Naive thymus-derived CD4-positive, alpha-beta T cell (primary cell): ENCODE measurements around the gene CC2D2A. TPM values are rescaled to one million over a fixed set of nuclear protein-coding genes. Genes with fewer than 3 reads are reported as not detected.

Experiments
- ATAC-seq: fragments of 150-1000 bp; cut with Tn5 transposase; 2 replicates; pipeline ENCODE4 v1.10.0; 2021; ENCODE audit warnings: mild to moderate bottlenecking, moderate library complexity
- CTCF ChIA-PET: fragments of 350-600 bp; sonication (Branson Sonifier 250); formaldehyde crosslinking; loops from one replicate; lab custom pipeline; 2021; ENCODE audit warnings: antibody characterized with exemption; lab: Charles Lee
- POLR2A ChIA-PET: fragments of 350-600 bp; sonication (Branson Sonifier 250); formaldehyde crosslinking; loops from one replicate; lab custom pipeline; 2021; ENCODE audit warnings: antibody characterized with exemption, inconsistent platforms; lab: Charles Lee
- DNase-seq, 9 donors: peaks; one replicate each; pipeline versions ENCODE4 v3.0.0 to v3.0.0-alpha.2; 2020 to 2022; ENCODE audit warnings: mixed read lengths in 1 of 9
- H3K27ac ChIP-seq: one replicate; pipeline ENCODE4 v1.7.0; 2013; ENCODE audit warnings: mild to moderate bottlenecking, low read depth, low read length, moderate library complexity
- H3K27me3 ChIP-seq, 2 donors: one replicate each; pipeline ENCODE4 v1.7.0; 2013; ENCODE audit warnings: low read length in 2 of 2, mild to moderate bottlenecking in 2 of 2, moderate library complexity in 2 of 2; ENCODE audit not compliant: control insufficient read depth in 2 of 2, insufficient read depth in 2 of 2
- H3K36me3 ChIP-seq, 3 experiments: 1 replicate in 2 of 3; 2 replicates in 1 of 3; pipeline ENCODE4 v1.7.0; 2013; ENCODE audit warnings: low read length in 3 of 3, mild to moderate bottlenecking in 3 of 3, moderate library complexity in 1 of 3; ENCODE audit not compliant: insufficient read depth in 3 of 3, control insufficient read depth in 2 of 3
- H3K4me1 ChIP-seq, 2 donors: one replicate each; pipeline ENCODE4 v1.7.0; 2013; ENCODE audit warnings: low read length in 2 of 2, mild to moderate bottlenecking in 2 of 2, moderate library complexity in 1 of 2; ENCODE audit not compliant: control insufficient read depth in 2 of 2, insufficient read depth in 2 of 2
- H3K4me3 ChIP-seq: 2 replicates; pipeline ENCODE4 v1.7.0; 2013; ENCODE audit warnings: mild to moderate bottlenecking, low read length
- H3K9me3 ChIP-seq, 3 experiments: 1 replicate in 2 of 3; 2 replicates in 1 of 3; pipeline ENCODE4 v1.7.0; 2013; ENCODE audit warnings: low read length in 3 of 3; ENCODE audit not compliant: control insufficient read depth in 2 of 3
- H3K27ac Mint-ChIP-seq, 9 donors: one replicate each; pipeline ENCODE4 v1.8.0; 2020 to 2022; ENCODE audit warnings: mixed read lengths in 9 of 9, mild to moderate bottlenecking in 8 of 9, moderate library complexity in 5 of 9, inconsistent platforms in 2 of 9
- H3K27me3 Mint-ChIP-seq, 5 donors: one replicate each; pipeline ENCODE4 v1.8.0; 2021 to 2022; ENCODE audit warnings: mixed read lengths in 5 of 5, mild to moderate bottlenecking in 1 of 5
- H3K36me3 Mint-ChIP-seq, 5 donors: one replicate each; pipeline ENCODE4 v1.8.0; 2020 to 2022; ENCODE audit warnings: mixed read lengths in 5 of 5, mild to moderate bottlenecking in 3 of 5, inconsistent platforms in 1 of 5
- H3K4me1 Mint-ChIP-seq, 7 donors: one replicate each; pipeline ENCODE4 v1.8.0; 2020 to 2022; ENCODE audit warnings: mixed read lengths in 7 of 7, mild to moderate bottlenecking in 3 of 7, inconsistent platforms in 1 of 7
- H3K4me3 Mint-ChIP-seq, 10 donors: one replicate each; pipeline ENCODE4 v1.8.0; 2020 to 2022; ENCODE audit warnings: mild to moderate bottlenecking in 10 of 10, mixed read lengths in 10 of 10, moderate library complexity in 6 of 10, inconsistent platforms in 2 of 10
- H3K9me3 Mint-ChIP-seq, 11 donors: one replicate each; pipeline ENCODE4 v1.8.0; 2020 to 2022; ENCODE audit warnings: mixed read lengths in 11 of 11, mild to moderate bottlenecking in 4 of 11, inconsistent platforms in 1 of 11, moderate library complexity in 1 of 11
- intact Hi-C, 2 donors: fragments of 100-400 bp; cut with micrococcal nuclease; formaldehyde crosslinking; loops; one replicate each; pipeline ENCODE4 v1.15.1; 2023
- polyA plus RNA-seq, 2 donors: library from polyadenylated mRNA; unstranded; fragments of 300-500 nt; fragmentation: Illumina TruSeq; gene quantifications; one replicate each; pipeline ENCODE4 v1.2.3, GENCODE V29; 2021
- total RNA-seq, 6 experiments: library from RNA in 5 of 6; stranded (reverse) in 5 of 6; gene quantifications; 1 replicate in 5 of 6; 2 replicates in 1 of 6; pipeline ENCODE4 v1.2.3 and lab custom pipeline; 2021 to 2026

The CC2D2A gene
- total and polyA plus RNA-seq, 7 experiments from 2014 or later = 1.3 TPM; not detected in 6

GRCh38 chr4:15428611-15429010, 41.1 kb upstream of the CC2D2A start:
- Mint-ChIP-seq H3K36me3 (peaks cover 0 to 9% (median 6%) of the 10 kb centered on the region in 5 donors), H3K27me3 (no peaks in the 10 kb centered on the region), H3K27ac (no peak overlapping the region), H3K4me3 (no peak overlapping the region), H3K4me1 (peaks cover 4 to 16% (median 14%) of the 10 kb centered on the region in 7 donors), H3K9me3 (peaks cover 0 to 5% (median 0%) of the 10 kb centered on the region in 11 donors)
- no peak for DNase-seq
- Histone ChIP-seq H3K4me3 (no peak overlapping the region), H3K9me3 (no peaks in the 10 kb centered on the region), H3K27me3 (no peaks in the 10 kb centered on the region), H3K27ac (no peak overlapping the region), H3K36me3 (no peaks in the 10 kb centered on the region), H3K4me1 (no peaks in the 10 kb centered on the region)
- ChIA-PET POLR2A (interaction anchor here (0.6 kb wide), 1 partner anchor 473 kb away, joined by 3 read pairs; no protein-coding TSS in a partner anchor), CTCF (no interaction called here)
- no peak for ATAC-seq
- intact Hi-C loops = no loop called here

- Histone ChIP-seq H3K27ac (no peak overlapping the region), H3K9me3 (no peaks in the 10 kb centered on the region), H3K4me3 (no peak overlapping the region), H3K36me3 (no peaks in the 10 kb centered on the region), H3K4me1 (no peaks in the 10 kb centered on the region), H3K27me3 (no peaks in the 10 kb centered on the region)
- ATAC-seq (no peak), DNase-seq (no peak)
- Mint-ChIP-seq H3K36me3 (peaks cover 0 to 22% (median 6%) of the 10 kb centered on the region in 5 donors), H3K4me3 (no peak overlapping the region), H3K9me3 (peaks cover 0 to 5% (median 0%) of the 10 kb centered on the region in 11 donors), H3K27ac (no peak overlapping the region), H3K27me3 (peaks cover 0 to 4% (median 0%) of the 10 kb centered on the region in 5 donors), H3K4me1 (no peaks in the 10 kb centered on the region)
- CTCF ChIA-PET = no interaction called here
- intact Hi-C loops = no loop called here
- POLR2A ChIA-PET = no interaction called here
These were observed 35.6 kb upstream of the CC2D2A start for GRCh38 chr4:15434091-15434490.

GRCh38 chr4:15434676-15435075, 35.0 kb upstream of the CC2D2A start:
- ATAC-seq = no peak
- Mint-ChIP-seq H3K4me3 (no peak overlapping the region), H3K27me3 (peaks cover 0 to 4% (median 0%) of the 10 kb centered on the region in 5 donors), H3K27ac (no peak overlapping the region), H3K9me3 (peaks cover 0 to 5% (median 0%) of the 10 kb centered on the region in 11 donors), H3K36me3 (peaks cover 0 to 22% (median 6%) of the 10 kb centered on the region in 5 donors), H3K4me1 (no peaks in the 10 kb centered on the region)
- no peaks in the 10 kb centered on the region for H3K4me1 ChIP-seq
- no peaks in the 10 kb centered on the region for H3K36me3 ChIP-seq
- POLR2A ChIA-PET = no interaction called here
- no peaks in the 10 kb centered on the region for H3K27me3 ChIP-seq
- intact Hi-C loops = no loop called here
- no peak overlapping the region for H3K27ac ChIP-seq
- CTCF ChIA-PET = no interaction called here
- DNase-seq = no peak
- H3K4me3 ChIP-seq = no peak overlapping the region
- H3K9me3 ChIP-seq = no peaks in the 10 kb centered on the region

- no peak overlapping the region for H3K4me3 ChIP-seq
- Mint-ChIP-seq H3K4me3 (no peak overlapping the region), H3K9me3 (peaks cover 0 to 5% (median 0%) of the 10 kb centered on the region in 11 donors), H3K27ac (no peak overlapping the region), H3K36me3 (peaks cover 0 to 22% (median 6%) of the 10 kb centered on the region in 5 donors), H3K4me1 (no peaks in the 10 kb centered on the region), H3K27me3 (peaks cover 0 to 4% (median 0%) of the 10 kb centered on the region in 5 donors)
- no peaks in the 10 kb centered on the region for H3K36me3 ChIP-seq
- ChIA-PET CTCF (no interaction called here), POLR2A (no interaction called here)
- H3K27me3 ChIP-seq = no peaks in the 10 kb centered on the region
- no peak overlapping the region for H3K27ac ChIP-seq
- ATAC-seq (no peak), DNase-seq (no peak)
- no peaks in the 10 kb centered on the region for H3K4me1 ChIP-seq
- no peaks in the 10 kb centered on the region for H3K9me3 ChIP-seq
- intact Hi-C loops = no loop called here
These were observed 33.2 kb upstream of the CC2D2A start for GRCh38 chr4:15436513-15436912.

GRCh38 chr4:15438939-15439524, 30.6 kb upstream of the CC2D2A start:
- H3K9me3 Mint-ChIP-seq = peaks cover 0 to 3% (median 0%) of the 10 kb centered on the region in 11 donors
- H3K27ac Mint-ChIP-seq = no peak overlapping the region
- Histone ChIP-seq H3K9me3 (no peaks in the 10 kb centered on the region), H3K36me3 (no peaks in the 10 kb centered on the region), H3K27me3 (no peaks in the 10 kb centered on the region), H3K4me1 (no peaks in the 10 kb centered on the region), H3K4me3 (no peak overlapping the region), H3K27ac (no peak overlapping the region)
- peaks cover 0 to 7% (median 1%) of the 10 kb centered on the region in 5 donors for H3K27me3 Mint-ChIP-seq
- DNase-seq (no peak), ATAC-seq (no peak)
- POLR2A ChIA-PET = no interaction called here
- intact Hi-C loops = no loop called here
- CTCF ChIA-PET = no interaction called here
- peaks cover 0 to 9% (median 2%) of the 10 kb centered on the region in 7 donors for H3K4me1 Mint-ChIP-seq
- peaks cover 0 to 18% (median 1%) of the 10 kb centered on the region in 5 donors for H3K36me3 Mint-ChIP-seq
- H3K4me3 Mint-ChIP-seq = no peak overlapping the region

GRCh38 chr4:15443371-15444160, 26.1 kb upstream of the CC2D2A start:
- no peak overlapping the region for H3K4me3 Mint-ChIP-seq
- peaks cover 0 to 14% (median 3%) of the 10 kb centered on the region in 5 donors for H3K36me3 Mint-ChIP-seq
- no peak overlapping the region for H3K4me3 ChIP-seq
- DNase-seq = no peak
- no peaks in the 10 kb centered on the region for H3K36me3 ChIP-seq
- H3K27me3 Mint-ChIP-seq = peaks cover 0 to 3% (median 0%) of the 10 kb centered on the region in 5 donors
- H3K9me3 Mint-ChIP-seq = peaks cover 0 to 6% (median 3%) of the 10 kb centered on the region in 11 donors
- H3K4me1 Mint-ChIP-seq = peaks cover 6 to 23% (median 15%) of the 10 kb centered on the region in 7 donors
- H3K4me1 ChIP-seq = peaks cover 0 to 8% of the 10 kb centered on the region in 2 donors
- H3K27ac Mint-ChIP-seq = peak overlapping the region in 1 of 9 donors; percentile 34
- H3K9me3 ChIP-seq = no peaks in the 10 kb centered on the region
- no peak for ATAC-seq
- POLR2A ChIA-PET = no interaction called here
- H3K27me3 ChIP-seq = no peaks in the 10 kb centered on the region
- CTCF ChIA-PET = no interaction called here
- intact Hi-C loops = no loop called here
- H3K27ac ChIP-seq = no peak overlapping the region
